Head of caudate nucleus (tissue), 42 donors: Measurements from ENCODE around the gene EML4.
A peak's percentile ranks its signal among the peaks of the same experiment; 100 is the strongest.
"Not testable (repeated sequence)": the region's sequence is repeated elsewhere in the genome, so short reads cannot be mapped to it uniquely, and the experiment has no call there.

Experiments used
- DNase-seq, 42 donors: peaks; one replicate each; pipeline versions ENCODE4 v3.0.0 to v3.0.0-alpha.2; 2020 to 2021; ENCODE audit warnings: mixed read lengths in 7 of 42
- intact Hi-C: fragments of 100-400 bp; cut with DNase I; formaldehyde crosslinking; loops from one replicate; pipeline ENCODE4 v1.15.0; 2022

The EML4 gene

GRCh38 chr2:42359304-42359964 lies 190.3 kb downstream of the EML4 start:
- intact Hi-C loops: no loop called here
- DNase-seq: no peak

GRCh38 chr2:42359965-42360483 lies 190.9 kb downstream of the EML4 start:
- intact Hi-C loops: loop anchor here (10.0 kb wide), 1 partner anchor 265 kb away; no protein-coding TSS in a partner anchor
- DNase-seq: peak in 1 of 42 donors; percentile 22

GRCh38 chr2:42360493-42360889 lies 191.3 kb downstream of the EML4 start:
- intact Hi-C loops: loop anchor here (10.0 kb wide), 1 partner anchor 266 kb away; no protein-coding TSS in a partner anchor
- DNase-seq: no peak

- intact Hi-C loops: loop anchor here (10.0 kb wide), 1 partner anchor 266 kb away; no protein-coding TSS in a partner anchor
- DNase-seq: peak; percentile 94 to 99 (median 98)
These were observed 192.0 kb downstream of the EML4 start, which contains the start of gene COX7A2L for GRCh38 chr2:42360890-42361727. Gene COX7A2L, minus strand, starts transcription at chr2:42361217. Its CDS starts 56 bp downstream, at chr2:42361161.

- intact Hi-C loops: loop anchor here (10.0 kb wide), 1 partner anchor 267 kb away; no protein-coding TSS in a partner anchor
These were observed 192.7 kb downstream of the EML4 start for GRCh38 chr2:42361728-42362283.

GRCh38 chr2:42363413-42363812 lies 194.3 kb downstream of the EML4 start:
- intact Hi-C loops: loop anchor here (10.0 kb wide), 1 partner anchor 269 kb away; no protein-coding TSS in a partner anchor
- DNase-seq: peak in 10 of 42 donors; percentile 38 to 63 (median 50)

More at GRCh38 chr2:42361728-42362283, 192.7 kb downstream of the EML4 start:
- no peak for DNase-seq

GRCh38 chr2:42364658-42365057 lies 195.5 kb downstream of the EML4 start:
- intact Hi-C loops: loop anchor here (10.0 kb wide), 1 partner anchor 270 kb away; no protein-coding TSS in a partner anchor
- DNase-seq: no peak

- intact Hi-C loops: loop anchor here (10.0 kb wide), 1 partner anchor 272 kb away; no protein-coding TSS in a partner anchor
- DNase-seq: no peak
These were observed 197.3 kb downstream of the EML4 start for GRCh38 chr2:42366411-42366810.

- intact Hi-C loops: loop anchor here (10.0 kb wide), 1 partner anchor 273 kb away; no protein-coding TSS in a partner anchor
- peak in 2 of 42 donors; percentile 29 to 59 for DNase-seq
These were observed 198.7 kb downstream of the EML4 start for GRCh38 chr2:42367835-42368234.

- no peak for DNase-seq
- intact Hi-C loops: loop anchor here (10.0 kb wide), 1 partner anchor 274 kb away; no protein-coding TSS in a partner anchor
These were observed 199.8 kb downstream of the EML4 start for GRCh38 chr2:42368817-42369531.

- intact Hi-C loops: loop anchor here (10.0 kb wide), 1 partner anchor 275 kb away; no protein-coding TSS in a partner anchor
- DNase-seq: no peak
These were observed 200.5 kb downstream of the EML4 start for GRCh38 chr2:42369532-42370229.

GRCh38 chr2:42371611-42372473 lies 202.7 kb downstream of the EML4 start:
- intact Hi-C loops: no loop called here
- DNase-seq: no peak

- intact Hi-C loops: no loop called here
These were observed 203.5 kb downstream of the EML4 start for GRCh38 chr2:42372474-42373200.

GRCh38 chr2:42376758-42377157 lies 207.6 kb downstream of the EML4 start:
- intact Hi-C loops: no loop called here
- DNase-seq: no peak

More at GRCh38 chr2:42372474-42373200, 203.5 kb downstream of the EML4 start:
- DNase-seq: peak in 14 of 42 donors; percentile 25 to 73 (median 40)

GRCh38 chr2:42378415-42378814 lies 209.3 kb downstream of the EML4 start:
- DNase-seq: no peak

GRCh38 chr2:42380026-42380425 lies 210.9 kb downstream of the EML4 start:
- intact Hi-C loops, DNase-seq: not testable (repeated sequence)

More at GRCh38 chr2:42378415-42378814, 209.3 kb downstream of the EML4 start:
- intact Hi-C loops: no loop called here
